Middle frontal gyrus (tissue), 1 donor: Measurements from ENCODE around the gene CT47B1.
"Not testable (repeated sequence)": the region's sequence is repeated elsewhere in the genome, so short reads cannot be mapped to it uniquely, and the experiment has no call there.

Source experiments
- DNase-seq: peaks from one replicate; pipeline ENCODE4 v3.0.0-alpha.2; 2015; ENCODE audit warnings: low spot score; ENCODE audit errors: extremely low spot score

The CT47B1 gene

DNA sequence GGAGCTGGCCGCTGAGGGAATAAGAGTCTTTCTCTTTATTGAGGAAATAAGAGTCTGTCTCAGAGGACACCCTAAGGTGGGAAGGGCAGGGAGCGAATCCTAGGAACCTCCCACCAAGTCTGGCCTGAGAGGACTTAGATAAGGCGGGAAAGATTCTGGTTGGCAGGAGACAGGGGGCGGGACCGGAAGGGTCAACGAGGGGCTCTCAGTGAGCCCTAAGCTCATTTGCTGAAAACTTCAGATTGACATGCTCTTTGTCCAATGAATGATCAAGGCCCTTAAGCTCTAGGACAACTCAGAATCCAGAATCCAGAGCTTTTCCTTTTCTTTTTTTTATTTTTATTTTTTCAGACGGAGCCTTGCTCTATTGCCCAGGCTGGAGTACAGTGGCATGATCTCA lies at the start of gene CT47B1:
CT47B1 (minus strand) TSS at position 101 of the 400 bp plus-strand sequence. CDS start 196 bp downstream, outside the sequence.
- DNase-seq, result not testable (repeated sequence)

GRCh38 chrX:120874678-120875557 lies 748 bp downstream of the CT47B1 start:
- DNase-seq, result no peak

- DNase-seq, result no peak
Observed at GRCh38 chrX:120857240-120857639, 18.4 kb downstream of the CT47B1 start.

DNA sequence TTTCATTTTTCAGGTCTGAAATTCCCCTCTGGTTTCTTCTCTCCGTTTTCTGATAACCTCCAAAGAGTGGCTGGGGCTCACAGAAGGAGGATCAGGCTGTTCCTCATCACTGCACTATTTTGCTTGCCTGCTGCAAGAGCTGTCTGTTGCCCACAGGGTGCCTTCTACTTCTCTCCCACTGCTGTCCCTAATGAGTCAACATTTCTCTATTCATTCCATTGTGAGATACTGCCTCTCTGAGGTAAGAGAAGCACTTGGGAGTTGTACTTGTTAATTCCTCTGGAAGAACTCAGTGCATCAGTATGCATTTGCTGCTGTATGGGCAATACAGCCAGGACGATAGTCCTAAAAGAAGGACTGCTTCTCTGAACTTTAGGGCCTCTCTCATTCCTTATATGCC lies 34.8 kb downstream of the CT47B1 start:
- DNase-seq, result no peak

DNA sequence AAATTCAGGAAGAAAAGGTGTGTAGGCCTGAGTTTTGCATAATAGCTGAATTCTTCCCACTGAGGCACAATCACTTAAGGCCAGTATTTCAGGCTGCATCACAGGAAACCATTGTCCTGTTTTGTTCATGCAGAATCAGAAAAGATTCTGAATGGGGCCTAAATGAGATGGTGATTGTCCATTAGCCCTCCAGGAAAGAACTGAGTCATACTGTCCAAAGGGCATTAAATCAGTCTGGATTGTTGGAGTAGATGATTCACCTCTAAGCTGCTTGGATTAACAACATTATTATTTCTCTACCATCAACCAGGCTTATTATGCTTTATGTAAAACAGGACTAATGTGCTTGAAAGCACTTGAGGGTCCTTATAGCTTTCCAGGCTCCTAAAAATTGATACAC lies 36.2 kb downstream of the CT47B1 start:
- DNase-seq, result no peak

DNA sequence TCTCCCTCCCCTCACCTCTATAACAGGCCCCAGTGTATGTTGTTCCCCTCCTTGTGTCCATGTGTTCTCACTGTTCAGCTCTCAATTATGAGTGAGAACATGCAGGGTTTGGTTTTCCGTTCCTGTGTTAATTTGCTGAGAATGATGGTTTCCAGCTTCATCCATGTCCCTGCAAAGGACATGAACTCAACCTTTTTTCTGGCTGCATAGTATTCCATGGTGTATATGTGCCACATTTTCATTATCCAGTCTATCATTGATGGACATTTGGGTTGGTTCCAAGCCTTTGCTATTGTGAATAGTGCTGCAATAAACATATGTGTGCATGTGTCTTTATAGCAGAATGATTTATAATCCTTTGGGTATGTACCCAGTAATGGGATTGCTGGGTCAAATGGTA lies 48.5 kb downstream of the CT47B1 start:
- DNase-seq, result not testable (repeated sequence)

DNA sequence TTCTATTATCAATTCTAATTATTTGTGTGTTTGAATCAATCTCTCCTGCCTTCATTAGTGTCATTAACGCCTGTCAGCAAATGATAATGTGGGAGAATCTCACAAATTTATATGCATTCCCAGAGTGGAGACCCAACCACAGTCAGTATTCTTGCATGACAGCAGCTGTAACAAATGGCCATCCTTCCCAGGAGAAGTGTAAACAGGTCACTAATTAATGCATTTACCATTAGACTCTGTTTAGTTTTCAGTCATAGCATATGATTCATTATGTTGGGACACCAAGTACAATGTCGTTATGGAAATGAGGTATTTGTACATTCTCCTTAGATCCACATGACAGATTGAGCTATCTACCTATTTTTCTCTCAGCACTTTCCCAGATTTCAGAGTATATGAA lies 50.5 kb downstream of the CT47B1 start:
- no peak for DNase-seq

DNA sequence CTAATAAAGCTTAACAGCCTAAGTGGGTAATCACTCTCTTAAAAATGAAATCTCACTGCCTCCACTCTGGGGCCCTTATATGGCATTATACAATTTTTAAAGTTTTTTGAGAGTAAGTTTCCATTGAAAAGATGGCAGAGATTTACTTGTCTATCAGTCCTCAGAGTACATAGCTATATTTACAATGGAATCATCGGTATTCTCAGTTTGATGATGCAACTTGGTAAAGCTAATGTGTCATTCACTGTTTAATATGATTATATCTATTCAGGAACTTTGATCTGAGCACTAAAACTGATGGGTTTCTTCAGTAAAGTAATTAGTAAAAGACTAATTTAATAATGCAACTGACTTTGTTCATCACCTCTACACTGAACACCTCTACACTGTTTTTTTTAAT lies 51.6 kb downstream of the CT47B1 start:
- no peak for DNase-seq

DNA sequence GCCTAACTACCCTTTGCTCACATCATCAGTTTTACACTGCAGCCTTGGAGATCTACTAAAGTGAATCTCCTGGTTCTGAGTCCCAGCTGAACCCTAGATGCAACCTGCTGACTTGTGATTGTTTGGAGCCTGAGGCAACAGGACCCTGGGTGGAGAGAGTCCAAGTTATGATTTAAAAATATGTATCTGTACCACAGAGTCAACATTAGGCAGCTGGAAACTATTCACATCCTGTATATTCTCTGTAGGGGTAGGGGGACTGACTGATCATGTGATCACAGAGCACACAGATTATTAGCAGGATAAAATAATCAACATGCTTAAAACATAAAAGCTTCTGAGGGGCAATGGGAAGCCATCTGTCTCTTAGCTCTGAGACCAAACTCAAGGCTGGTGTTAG lies 52.1 kb downstream of the CT47B1 start:
- DNase-seq, result no peak
